Kidney (tissue), 14 donors: ENCODE results near the gene APOH. TPM values are rescaled to one million over a fixed set of nuclear protein-coding genes. Genes with fewer than 3 reads are reported as not detected.
A peak's percentile ranks its signal among the peaks of the same experiment; 100 is the strongest.
"Not testable (repeated sequence)": the region's sequence is repeated elsewhere in the genome, so short reads cannot be mapped to it uniquely, and the experiment has no call there.

Source experiments
- DNase-seq, 5 donors: peaks; one replicate each; pipeline ENCODE4 v3.0.0-alpha.2; 2013 to 2020
- FAIRE-seq: peaks from 2 replicates; lab custom pipeline; 2012; peaks lifted over from hg19 to GRCh38; lab: Jason Lieb, UNC
- H3K27ac ChIP-seq, 2 donors: one replicate each; pipeline ENCODE4 v1.7.0; 2013; ENCODE audit warnings: low read depth in 2 of 2, low read length in 2 of 2, inconsistent platforms in 1 of 2
- H3K27me3 ChIP-seq: one replicate; pipeline ENCODE4 v1.7.1; 2013; ENCODE audit warnings: low read length, inconsistent platforms; ENCODE audit not compliant: control insufficient read depth, insufficient read depth
- H3K36me3 ChIP-seq, 3 donors: one replicate each; pipeline versions ENCODE4 v1.7.0 to v1.7.1; 2013; ENCODE audit warnings: low read length in 3 of 3, control low read depth in 1 of 3, inconsistent platforms in 1 of 3; ENCODE audit not compliant: insufficient read depth in 3 of 3, control insufficient read depth in 2 of 3
- H3K4me1 ChIP-seq, 3 donors: one replicate each; pipeline versions ENCODE4 v1.7.0 to v1.7.1; 2013; ENCODE audit warnings: low read length in 3 of 3, inconsistent platforms in 1 of 3, low read depth in 1 of 3; ENCODE audit not compliant: control insufficient read depth in 2 of 3, insufficient read depth in 2 of 3
- H3K4me3 ChIP-seq, 3 donors: one replicate each; pipeline versions ENCODE4 v1.7.0 to v1.8.1; 2013; ENCODE audit warnings: low read length in 3 of 3, control low read depth in 1 of 3, inconsistent platforms in 1 of 3
- H3K9ac ChIP-seq, 3 donors: one replicate each; pipeline versions ENCODE4 v1.7.0 to v1.7.1; 2013; ENCODE audit warnings: low read length in 3 of 3, control low read depth in 1 of 3, inconsistent platforms in 1 of 3
- H3K9me3 ChIP-seq, 3 donors: one replicate each; pipeline versions ENCODE4 v1.7.0 to v1.7.1; 2013; ENCODE audit warnings: low read length in 3 of 3, control low read depth in 1 of 3, inconsistent platforms in 1 of 3; ENCODE audit not compliant: control insufficient read depth in 2 of 3, insufficient read depth in 1 of 3
- intact Hi-C: fragments of 100-400 bp; cut with DNase I; formaldehyde crosslinking; loops from one replicate; pipeline ENCODE4 v1.11.1; 2022
- polyA plus RNA-seq: library from polyadenylated mRNA; stranded (reverse); fragments of 350-450 nt; fragmentation: Illumina TruSeq; extraction: RNeasy Lipid Tissue Mini Kit (QIAGEN cat#74804); gene quantifications from one replicate; pipeline ENCODE4 v1.2.3, GENCODE V29; 2014; ENCODE audit warnings: low read depth, low replicate concordance; ENCODE audit not compliant: insufficient read depth
- total RNA-seq: library from RNA; stranded (reverse); fragmentation: NEBNext Ultra II Directional; extraction: Animal tissue kit (Norgen Biotek cat#: 25700); gene quantifications from one replicate; pipeline ENCODE4 v1.2.1, GENCODE V29; 2021
- TF ChIP-seq, protein P1 (sequence below): IDR thresholded peaks from 3 replicates; pipeline ENCODE4 v1.5.1; 2012; ENCODE audit warnings: mild to moderate bottlenecking, moderate library complexity, borderline replicate concordance; ENCODE audit not compliant: insufficient read depth; ENCODE audit errors: extremely low read depth
- donor health status: control.
- donor health status: control.
- donor health status: control.
- donor health status: control.
- donor health status: control.
- donor health status: DM: yes; HTN: yes; CAD: no.
- donor health status: Normal renal cell carcinoma (clear cell type).

Gene APOH
- total and polyA plus RNA-seq, 2 donors from 2014 or later = 13.5 TPM; not detected in 1

DNA sequence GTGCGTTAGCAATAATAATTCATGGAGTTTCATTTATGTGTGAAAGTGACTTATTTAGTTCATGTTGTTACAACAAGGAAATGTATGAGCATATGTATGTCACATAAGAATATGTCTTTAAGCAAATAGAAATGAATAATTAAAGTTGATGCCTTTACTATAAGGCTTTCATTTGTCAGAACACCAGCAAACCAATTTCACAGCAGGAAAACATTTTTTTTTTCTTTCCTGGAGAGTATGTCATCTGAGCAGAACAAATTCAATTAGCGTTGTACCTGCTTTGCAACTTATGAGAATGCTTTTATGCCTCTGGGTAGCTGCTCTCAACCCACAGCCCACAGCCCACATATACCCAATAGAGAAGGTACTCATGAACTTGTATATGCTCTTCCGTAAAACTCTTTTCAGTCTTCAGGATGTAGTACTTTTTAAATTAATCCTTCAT lies 26.3 kb upstream of the APOH start:
- Histone ChIP-seq H3K36me3 (no peaks in the 10 kb centered on the region), H3K9ac (peak overlapping the region in 1 of 3 donors; percentile 2), H3K4me3 (no peak overlapping the region), H3K27me3 (no peaks in the 10 kb centered on the region), H3K4me1 (no peaks in the 10 kb centered on the region), H3K27ac (no peak overlapping the region), H3K9me3 (no peaks in the 10 kb centered on the region)
- DNase-seq (peak in 1 of 5 donors; percentile 16), FAIRE-seq (no peak)
- intact Hi-C loops = no loop called here
- TF ChIP-seq, protein P1, sequence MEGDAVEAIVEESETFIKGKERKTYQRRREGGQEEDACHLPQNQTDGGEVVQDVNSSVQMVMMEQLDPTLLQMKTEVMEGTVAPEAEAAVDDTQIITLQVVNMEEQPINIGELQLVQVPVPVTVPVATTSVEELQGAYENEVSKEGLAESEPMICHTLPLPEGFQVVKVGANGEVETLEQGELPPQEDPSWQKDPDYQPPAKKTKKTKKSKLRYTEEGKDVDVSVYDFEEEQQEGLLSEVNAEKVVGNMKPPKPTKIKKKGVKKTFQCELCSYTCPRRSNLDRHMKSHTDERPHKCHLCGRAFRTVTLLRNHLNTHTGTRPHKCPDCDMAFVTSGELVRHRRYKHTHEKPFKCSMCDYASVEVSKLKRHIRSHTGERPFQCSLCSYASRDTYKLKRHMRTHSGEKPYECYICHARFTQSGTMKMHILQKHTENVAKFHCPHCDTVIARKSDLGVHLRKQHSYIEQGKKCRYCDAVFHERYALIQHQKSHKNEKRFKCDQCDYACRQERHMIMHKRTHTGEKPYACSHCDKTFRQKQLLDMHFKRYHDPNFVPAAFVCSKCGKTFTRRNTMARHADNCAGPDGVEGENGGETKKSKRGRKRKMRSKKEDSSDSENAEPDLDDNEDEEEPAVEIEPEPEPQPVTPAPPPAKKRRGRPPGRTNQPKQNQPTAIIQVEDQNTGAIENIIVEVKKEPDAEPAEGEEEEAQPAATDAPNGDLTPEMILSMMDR = no peak

DNA sequence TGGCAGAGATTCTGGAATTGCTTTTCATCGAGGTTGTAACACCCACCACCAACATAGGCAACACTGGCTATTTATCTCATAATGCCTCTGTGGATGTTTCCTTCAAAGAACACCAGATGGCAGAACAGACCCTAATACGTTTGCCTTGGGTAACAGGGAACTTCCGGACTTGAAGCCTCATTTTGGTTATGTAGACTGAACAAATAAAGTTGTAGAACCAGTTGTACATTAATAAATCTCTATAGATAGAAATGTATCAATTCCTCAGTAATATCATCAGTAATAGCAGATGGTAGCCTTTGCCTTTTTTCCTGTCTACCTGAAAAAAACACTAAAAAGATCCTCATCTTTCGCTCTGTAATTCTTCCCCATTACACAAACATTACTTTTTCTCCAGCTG lies 25.9 kb upstream of the APOH start:
- FAIRE-seq = peak; percentile 94

DNA sequence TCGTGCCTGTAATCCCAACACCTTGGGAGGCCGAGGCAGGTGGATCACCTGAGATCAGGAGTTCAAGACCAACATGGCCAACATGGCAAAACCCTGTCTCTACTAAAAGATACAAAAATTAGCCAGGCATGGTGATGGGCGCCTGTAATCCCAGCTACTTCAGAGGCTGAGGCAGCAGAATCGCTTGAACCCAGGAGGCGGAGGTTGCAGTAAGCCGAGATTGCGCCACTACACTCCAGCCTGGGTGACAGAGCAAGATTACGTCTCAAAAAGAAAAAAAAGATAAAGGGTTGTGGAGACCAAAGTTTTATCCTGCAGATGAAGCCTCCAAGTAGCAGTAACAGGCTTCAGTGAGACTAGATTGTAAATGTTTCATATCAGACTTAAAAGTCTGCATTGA lies 24.2 kb upstream of the APOH start:
- H3K9ac ChIP-seq, H3K27ac ChIP-seq, H3K4me3 ChIP-seq, H3K9me3 ChIP-seq, H3K4me1 ChIP-seq, H3K27me3 ChIP-seq, H3K36me3 ChIP-seq, intact Hi-C loops, DNase-seq, FAIRE-seq: not testable (repeated sequence)

More for the DNA sequence above, 25.9 kb upstream of the APOH start:
- intact Hi-C loops = no loop called here
- no peak overlapping the region for H3K27ac ChIP-seq
- no peaks in the 10 kb centered on the region for H3K27me3 ChIP-seq
- H3K9me3 ChIP-seq = no peaks in the 10 kb centered on the region
- H3K4me3 ChIP-seq = no peak overlapping the region
- H3K9ac ChIP-seq = peak overlapping the region in 1 of 3 donors; percentile 2
- no peaks in the 10 kb centered on the region for H3K36me3 ChIP-seq
- TF ChIP-seq, protein P1 = peak; percentile 90
- no peaks in the 10 kb centered on the region for H3K4me1 ChIP-seq
- DNase-seq = peak in 4 of 5 donors; percentile 44 to 93 (median 66)

DNA sequence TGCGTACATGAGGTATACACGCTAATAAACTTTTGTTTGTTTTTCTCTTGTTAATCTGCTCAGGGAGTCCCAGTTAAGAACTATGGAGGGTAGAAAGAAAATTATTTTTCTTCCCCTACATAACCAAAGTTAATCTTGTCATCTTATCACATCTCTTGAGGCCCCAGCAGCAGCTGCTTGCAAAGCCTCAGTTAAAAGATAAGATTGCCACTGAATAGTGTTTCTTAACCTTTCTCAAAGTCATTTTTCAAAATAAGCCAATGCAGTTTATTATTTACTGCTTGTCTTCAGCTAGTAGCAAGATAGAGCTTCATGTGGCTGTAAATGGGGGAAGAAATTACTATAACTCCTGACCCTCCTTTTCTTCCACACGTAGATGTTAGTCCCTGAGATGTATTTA lies 21.5 kb upstream of the APOH start:
- Histone ChIP-seq H3K27me3 (no peaks in the 10 kb centered on the region), H3K9me3 (no peaks in the 10 kb centered on the region), H3K4me3 (no peak overlapping the region), H3K36me3 (no peaks in the 10 kb centered on the region), H3K27ac (no peak overlapping the region), H3K4me1 (no peaks in the 10 kb centered on the region), H3K9ac (no peak overlapping the region)
- intact Hi-C loops = no loop called here
- DNase-seq (no peak), FAIRE-seq (no peak)
- TF ChIP-seq, protein P1 = no peak
